Hepatocyte (in vitro differentiated cells): ENCODE measurements around the gene LRRC75B.
"Not testable (repeated sequence)": the region's sequence is repeated elsewhere in the genome, so short reads cannot be mapped to it uniquely, and the experiment has no call there.

Experiments used
- EZH2 ChIP-seq: fragments of 200-600 bp; sonication (generic); IDR thresholded peaks from 2 replicates; pipeline ENCODE4 v1.6.1; 2016; ENCODE audit warnings: antibody characterized with exemption, mild to moderate bottlenecking, borderline replicate concordance
- EZH2phosphoT487 ChIP-seq: fragments of 200-600 bp; sonication (generic); IDR thresholded peaks from one replicate; pipeline ENCODE4 v1.6.1; 2018; ENCODE audit warnings: antibody characterized with exemption, mild to moderate bottlenecking, low read depth, moderate library complexity; ENCODE audit not compliant: unreplicated experiment, severe bottlenecking

DNA sequence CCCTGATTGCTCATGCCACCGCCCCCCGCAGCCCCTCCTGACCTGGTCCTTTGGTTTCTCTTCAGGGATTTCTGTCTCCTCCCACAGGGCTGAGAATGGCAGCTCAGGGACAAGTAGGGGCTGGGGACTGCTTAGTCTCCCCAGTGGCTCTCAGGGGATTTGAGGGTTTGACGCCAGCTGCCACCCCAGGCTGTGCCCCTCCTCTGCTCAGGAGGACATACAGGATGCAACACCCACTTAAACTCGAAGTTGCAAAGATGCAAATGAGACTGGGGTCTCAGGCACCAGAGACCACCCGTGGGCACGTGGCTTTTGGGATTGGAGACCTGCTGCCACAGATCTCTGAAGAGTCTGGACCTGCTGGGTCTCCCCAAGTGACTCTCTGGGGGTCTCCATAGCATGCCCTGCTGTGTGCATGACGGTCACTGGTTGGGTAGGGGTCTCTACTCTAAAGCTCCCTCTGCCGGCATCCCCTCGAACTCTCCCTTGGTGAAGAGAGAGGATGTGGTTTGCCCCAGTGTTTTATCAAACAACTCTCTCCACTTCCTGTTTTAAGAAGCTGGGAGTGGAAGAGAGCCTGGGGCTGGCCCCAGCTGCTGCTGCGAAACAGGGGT lies 42.0 kb upstream of the LRRC75B start:
- not testable (repeated sequence) for TF ChIP-seq EZH2, EZH2phosphoT487
